ENCODE results near the gene SH2D3A.

The SH2D3A gene

DNA sequence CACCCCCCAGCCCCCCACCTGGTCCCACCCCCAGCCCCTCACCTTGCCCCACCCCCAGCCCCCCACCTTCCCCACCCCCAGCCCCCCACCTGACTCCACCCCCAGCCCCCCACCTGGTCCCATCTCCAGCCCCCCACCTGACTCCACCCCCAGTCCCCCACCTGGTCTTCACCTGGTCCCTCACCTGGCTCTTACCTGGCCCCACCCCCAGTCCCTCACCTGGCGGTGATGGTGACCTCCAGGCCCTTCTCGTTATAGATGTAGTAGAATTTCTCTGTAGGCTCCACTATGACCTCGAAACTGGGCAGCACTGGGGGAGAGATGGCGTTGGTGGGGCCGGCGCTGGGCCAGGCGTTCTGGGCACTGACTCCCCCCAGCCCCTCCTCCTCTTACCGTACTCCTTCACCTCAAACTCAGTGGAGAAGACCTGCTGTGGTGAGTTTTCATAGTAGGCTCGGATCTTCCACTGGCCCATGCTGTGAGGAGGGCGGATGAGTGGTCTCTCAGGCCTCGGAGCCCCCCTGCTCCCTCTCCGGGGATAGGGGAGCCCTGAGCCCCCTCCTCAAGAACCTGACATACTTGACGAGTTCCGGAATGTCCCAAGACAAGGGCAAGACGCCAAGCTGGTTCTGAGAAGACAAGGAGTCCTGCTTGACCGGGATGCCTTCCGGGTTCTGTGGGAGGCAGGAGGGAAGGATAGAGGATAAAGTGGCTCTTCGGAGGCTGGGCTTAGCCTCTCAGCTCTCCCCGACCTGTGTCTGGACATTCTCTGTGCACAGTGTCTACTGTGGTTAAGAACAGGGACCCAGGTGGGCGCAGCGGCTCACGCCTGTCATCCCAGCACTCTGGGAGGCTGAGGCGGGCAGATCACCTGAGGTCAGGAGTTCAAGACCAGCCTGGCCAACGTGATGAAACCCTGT, 53.2 kb downstream of the SH2D3A start:
- no peak overlapping the region for H3K4me3 ChIP-seq (ENCODE audit: low read depth, low read length)
- DNase-seq (ENCODE audit: low read depth) = no peak
- TF ChIP-seq CTCF (conservative IDR thresholded peaks at IDR 0.05; ENCODE audit: low read depth, low read length) = no peak

DNA sequence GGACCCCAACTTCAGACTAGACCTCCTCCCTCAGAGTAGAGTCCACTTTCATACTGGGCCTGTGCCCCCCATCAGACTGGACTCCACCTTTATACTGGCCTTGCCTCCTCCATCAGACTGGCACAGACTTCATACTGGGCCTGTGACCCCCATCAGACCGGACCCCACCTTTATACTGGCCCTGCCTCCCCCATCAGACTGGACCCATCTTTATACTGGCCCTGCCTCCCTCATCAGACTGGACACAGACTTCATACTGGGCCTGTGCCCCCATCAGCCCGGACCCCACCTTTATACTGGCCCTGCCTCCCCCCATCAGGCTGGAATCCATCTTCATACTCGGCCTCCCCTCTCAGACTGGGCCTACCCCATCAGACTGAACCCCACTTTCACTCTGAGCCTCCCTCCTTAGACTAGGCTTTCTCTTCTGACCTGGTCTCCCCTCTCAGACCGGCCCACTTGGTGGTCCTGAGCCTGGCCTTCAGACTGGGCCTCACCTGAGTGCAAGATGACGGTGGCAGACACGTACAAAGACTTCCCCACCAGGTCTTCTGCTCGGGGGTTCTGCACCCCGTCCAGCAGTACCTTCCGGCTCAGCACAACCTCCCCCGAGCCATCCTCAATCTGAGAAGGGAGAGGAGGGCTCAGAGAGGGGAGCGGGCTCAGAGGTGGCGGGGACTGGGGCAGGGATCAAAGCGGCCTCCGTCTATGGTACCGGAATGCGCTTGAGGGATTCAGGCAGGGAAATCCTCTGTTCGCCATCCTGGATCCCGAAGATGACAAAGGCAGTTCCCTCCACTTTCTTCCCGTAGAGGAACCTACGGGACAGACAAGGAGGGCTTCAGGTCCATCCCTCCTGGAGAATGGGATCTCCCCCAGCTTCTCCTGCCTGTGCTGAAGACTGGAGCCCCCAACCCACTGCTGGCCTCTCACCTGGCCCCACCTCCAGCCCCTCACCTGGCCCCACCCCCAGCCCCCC, 54.3 kb downstream of the SH2D3A start:
- no peak overlapping the region for H3K4me3 ChIP-seq (ENCODE audit: low read depth, low read length)
- no peak for TF ChIP-seq CTCF (conservative IDR thresholded peaks at IDR 0.05; ENCODE audit: low read depth, low read length)
- no peak for DNase-seq (ENCODE audit: low read depth)

- DNase-seq (ENCODE audit: low read depth) = no peak
- H3K4me3 ChIP-seq (ENCODE audit: low read depth, low read length) = no peak overlapping the region
- no peak for TF ChIP-seq CTCF (conservative IDR thresholded peaks at IDR 0.05; ENCODE audit: low read depth, low read length)
These were observed 55.0 kb downstream of the SH2D3A start for GRCh38 chr19:6712231-6712630.

- H3K4me3 ChIP-seq (ENCODE audit: low read depth, low read length) = no peak overlapping the region
- no peak for TF ChIP-seq CTCF (conservative IDR thresholded peaks at IDR 0.05; ENCODE audit: low read depth, low read length)
- no peak for DNase-seq (ENCODE audit: low read depth)
These were observed 55.6 kb downstream of the SH2D3A start for GRCh38 chr19:6711605-6712004.

DNA sequence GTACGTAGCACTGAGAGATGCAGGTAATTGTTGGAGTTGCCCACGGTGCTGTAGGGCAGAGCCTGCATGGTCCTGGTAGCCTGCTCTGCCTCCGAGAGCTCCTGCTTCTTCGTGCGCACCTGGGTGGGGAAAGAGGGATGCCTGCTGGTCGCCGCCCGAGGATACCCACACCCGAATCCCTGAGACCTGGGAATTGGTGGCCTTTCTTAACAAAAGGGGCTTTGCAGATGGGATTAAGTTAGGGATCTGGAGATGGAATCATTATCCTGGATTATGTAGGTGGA, 56.2 kb downstream of the SH2D3A start:
- H3K4me3 ChIP-seq (ENCODE audit: low read depth, low read length) = no peak overlapping the region
- no peak for DNase-seq (ENCODE audit: low read depth)
- no peak for TF ChIP-seq CTCF (conservative IDR thresholded peaks at IDR 0.05; ENCODE audit: low read depth, low read length)

DNA sequence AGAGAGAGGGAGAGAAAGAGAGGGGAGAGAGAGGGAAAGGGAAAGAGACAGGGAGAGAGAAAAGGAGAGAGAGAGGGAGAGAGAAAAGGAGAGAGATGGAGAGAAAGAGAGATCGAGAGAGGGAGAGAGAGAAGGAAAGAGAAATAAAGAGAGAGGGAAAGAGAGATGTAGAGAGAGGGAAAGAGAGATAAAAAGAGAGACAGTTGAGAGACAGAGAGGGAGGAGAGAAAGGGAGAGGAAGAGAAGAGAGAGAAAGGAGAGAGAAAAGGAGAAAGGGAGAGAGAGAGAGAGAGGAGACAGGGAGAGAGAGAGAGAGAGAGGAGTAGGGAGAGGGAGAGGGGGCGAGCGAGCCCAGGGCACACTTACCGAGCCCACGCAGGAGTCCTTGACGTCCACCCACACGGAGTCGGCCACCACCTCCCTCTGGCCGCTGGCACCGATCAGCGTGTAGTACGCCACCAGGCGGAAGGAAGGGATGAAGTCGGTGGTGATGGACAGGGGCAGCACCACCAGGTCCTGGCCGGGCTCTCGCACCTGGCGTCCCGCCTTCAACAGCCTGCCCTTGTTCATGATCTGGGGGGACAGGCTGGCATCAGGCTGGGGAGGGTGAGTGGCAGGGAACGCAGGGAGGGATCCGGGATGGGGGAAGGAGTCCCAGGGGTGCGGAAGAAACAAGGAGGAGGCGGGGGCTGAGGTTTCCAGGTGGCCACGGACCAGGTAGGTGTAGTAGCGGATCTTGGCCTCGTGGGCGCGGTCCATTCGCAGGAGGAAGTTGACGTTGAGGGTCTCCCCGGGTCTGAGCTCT, 56.8 kb downstream of the SH2D3A start:
- H3K4me3 ChIP-seq (ENCODE audit: low read depth, low read length) = no peak overlapping the region
- TF ChIP-seq CTCF (conservative IDR thresholded peaks at IDR 0.05; ENCODE audit: low read depth, low read length) = peak; percentile 28
- DNase-seq (ENCODE audit: low read depth) = no peak
